CMK (cell line): Measurements from ENCODE around the gene GUCA2A.

Experiments
- DNase-seq: peaks from one replicate; pipeline ENCODE4 v3.0.0-alpha.2; 2010; ENCODE audit warnings: low read depth

The GUCA2A gene

GRCh38 chr1:42130061-42130660 lies 34.4 kb downstream of the GUCA2A start:
- DNase-seq = no peak

GRCh38 chr1:42128964-42129363 lies 35.6 kb downstream of the GUCA2A start:
- no peak for DNase-seq

GRCh38 chr1:42128499-42128898 lies 36.0 kb downstream of the GUCA2A start:
- no peak for DNase-seq

GRCh38 chr1:42127767-42128166 lies 36.8 kb downstream of the GUCA2A start:
- DNase-seq = no peak

- DNase-seq = no peak
These were observed 39.0 kb downstream of the GUCA2A start for GRCh38 chr1:42125552-42125951.

- no peak for DNase-seq
These were observed 42.1 kb downstream of the GUCA2A start for GRCh38 chr1:42122408-42122807.

- DNase-seq = no peak
These were observed 46.4 kb downstream of the GUCA2A start for GRCh38 chr1:42118125-42118524.

GRCh38 chr1:42117214-42117613 lies 47.3 kb downstream of the GUCA2A start:
- no peak for DNase-seq

- no peak for DNase-seq
These were observed 50.3 kb downstream of the GUCA2A start for GRCh38 chr1:42114229-42114628.
